ENCODE results near the gene ST6GALNAC1.
A peak's percentile ranks its signal among the peaks of the same experiment; 100 is the strongest.

Gene ST6GALNAC1

DNA sequence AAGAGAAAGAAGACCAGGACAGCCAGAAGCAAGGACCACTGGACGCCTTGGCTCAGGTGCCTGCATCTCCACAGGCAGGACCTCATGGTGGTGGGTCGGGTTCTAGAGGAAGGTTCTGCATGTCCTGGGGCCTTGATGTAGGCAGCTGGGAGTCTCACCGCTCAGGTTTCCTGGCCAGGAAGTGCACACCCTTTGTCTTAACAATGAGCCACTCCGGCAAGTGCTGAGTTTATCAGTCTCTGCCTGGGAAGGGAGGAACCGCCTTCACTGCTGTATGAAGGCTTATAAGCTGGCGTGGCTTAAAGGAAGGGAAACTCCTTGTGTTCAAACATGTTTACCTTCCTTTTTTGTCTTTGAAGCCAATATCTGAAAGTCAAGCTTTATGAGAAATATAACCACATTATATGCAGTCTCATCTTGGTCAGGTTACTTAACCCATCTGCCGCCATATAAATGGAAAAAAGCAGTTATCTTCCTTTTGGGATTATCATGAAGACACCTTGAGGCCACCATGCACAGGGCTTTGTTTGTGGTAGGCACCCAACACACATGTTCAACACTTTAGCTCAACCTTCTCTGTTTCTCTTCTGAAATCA lies at the start of gene ST6GALNAC1:
Gene ST6GALNAC1 (minus strand): TSS at position 205 of the 596 bp plus-strand sequence. CDS start 119 bp downstream, at position 86.
- no peak for DNase-seq

DNA sequence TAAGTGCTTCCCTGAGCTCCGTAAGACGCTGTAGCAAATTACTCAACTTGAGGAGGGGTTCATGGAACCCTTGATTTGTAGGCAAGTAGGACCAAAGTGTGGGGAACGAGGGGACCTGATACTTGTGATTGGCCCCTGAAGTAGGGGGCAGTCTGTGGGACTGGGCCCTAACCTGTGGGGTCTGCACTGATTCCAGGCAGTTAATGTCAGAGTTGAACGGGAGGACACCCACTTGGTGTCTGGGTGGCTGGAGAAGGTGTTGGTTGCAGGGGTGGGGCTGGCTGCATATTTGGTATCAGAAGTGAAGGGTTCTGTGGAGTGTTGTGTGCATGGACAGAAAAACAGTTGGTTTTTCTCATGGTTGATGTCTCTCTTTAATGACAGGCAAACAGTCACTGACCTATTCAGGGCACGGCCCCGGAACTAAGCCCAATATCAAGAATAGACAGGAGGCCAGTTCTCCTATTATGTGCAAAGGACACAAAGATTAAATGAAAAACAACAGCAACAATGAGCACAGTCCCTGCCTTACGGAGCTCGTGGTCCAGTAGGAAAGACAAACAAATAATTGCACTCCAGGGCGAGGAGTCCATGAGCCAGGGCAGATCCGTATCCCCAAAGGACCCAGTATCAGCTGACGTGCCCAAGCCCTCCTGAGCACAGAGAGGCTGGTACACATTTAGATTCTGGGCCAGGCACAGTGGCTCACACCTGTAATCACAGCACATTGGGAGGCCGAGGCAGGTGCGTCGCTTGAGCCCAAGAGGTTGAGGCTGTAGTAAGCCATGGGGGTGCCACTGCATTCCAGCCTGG lies 48.0 kb upstream of the ST6GALNAC1 start:
- no peak for DNase-seq

- no peak for DNase-seq
Measured at GRCh38 chr17:76690596-76691280, 47.2 kb upstream of the ST6GALNAC1 start.

- no peak for DNase-seq
Measured at GRCh38 chr17:76689859-76690258, 46.3 kb upstream of the ST6GALNAC1 start.

DNA sequence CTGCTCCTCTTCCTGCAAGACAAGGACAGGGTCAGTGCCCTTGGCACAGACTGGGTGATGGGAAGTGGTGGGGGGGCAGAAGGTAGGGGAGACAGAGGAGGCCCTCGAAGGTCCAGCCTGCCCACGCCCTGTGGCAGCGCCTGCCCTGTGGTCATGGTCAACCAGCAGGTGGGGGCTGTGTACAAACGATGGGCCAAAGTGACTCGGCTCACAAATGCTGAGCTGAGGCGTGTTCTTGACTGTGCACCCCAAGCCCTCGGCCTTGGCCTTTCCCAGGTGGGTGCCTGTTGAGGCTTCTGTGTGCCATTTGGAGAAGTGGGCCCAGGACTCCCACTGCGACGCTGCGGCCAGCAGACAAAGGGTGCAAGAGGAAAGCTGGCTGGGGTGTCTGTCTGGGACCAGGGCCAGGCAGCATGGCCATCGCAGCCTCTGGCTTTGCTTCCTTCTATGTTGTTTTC lies 44.6 kb upstream of the ST6GALNAC1 start:
- DNase-seq, result no peak

DNA sequence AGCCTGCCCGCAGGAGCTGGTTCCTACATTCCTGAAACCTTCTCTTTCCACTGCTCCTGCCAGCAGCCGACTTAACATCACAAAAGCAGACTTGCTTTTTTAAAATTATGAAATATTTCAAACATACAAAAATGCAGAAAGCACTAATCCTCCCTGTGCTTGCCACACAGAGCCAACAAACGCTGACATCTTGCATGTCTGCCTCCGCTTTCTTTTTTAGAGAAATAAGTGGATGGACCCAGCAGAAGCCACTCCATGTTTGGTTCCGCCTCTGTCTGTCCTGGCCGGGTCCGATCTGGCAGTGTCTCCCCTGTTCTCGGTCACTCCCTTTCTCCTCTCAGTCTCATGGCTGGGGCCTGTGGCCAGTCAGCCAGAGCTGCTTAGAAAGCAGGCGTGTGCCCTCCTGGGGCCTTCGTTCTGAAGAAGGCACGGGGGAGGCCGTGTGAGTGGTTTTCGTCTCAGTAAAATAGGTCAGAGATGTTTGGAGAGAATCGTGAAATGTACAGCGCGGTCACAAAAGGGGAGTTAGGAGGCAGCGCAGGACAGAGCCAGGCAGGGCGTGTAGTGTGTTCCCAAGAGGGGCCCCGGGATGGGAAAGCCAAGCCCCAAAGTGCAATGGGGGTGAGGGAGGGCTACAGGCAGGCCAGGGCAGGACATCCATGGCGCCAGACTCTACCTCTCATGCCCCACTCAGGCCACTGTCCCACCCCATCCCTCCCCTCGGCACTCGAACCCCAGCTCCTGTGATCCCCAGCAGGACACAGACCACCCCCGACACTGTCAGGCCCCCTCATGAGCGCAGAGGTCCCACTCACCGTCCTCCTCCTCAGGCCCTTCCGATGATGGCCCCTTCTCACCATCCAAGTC lies 44.0 kb upstream of the ST6GALNAC1 start:
- DNase-seq, result no peak

- no peak for DNase-seq
Measured at GRCh38 chr17:76686538-76687297, 43.2 kb upstream of the ST6GALNAC1 start.

- no peak for DNase-seq
Measured at GRCh38 chr17:76685846-76686245, 42.3 kb upstream of the ST6GALNAC1 start.

DNA sequence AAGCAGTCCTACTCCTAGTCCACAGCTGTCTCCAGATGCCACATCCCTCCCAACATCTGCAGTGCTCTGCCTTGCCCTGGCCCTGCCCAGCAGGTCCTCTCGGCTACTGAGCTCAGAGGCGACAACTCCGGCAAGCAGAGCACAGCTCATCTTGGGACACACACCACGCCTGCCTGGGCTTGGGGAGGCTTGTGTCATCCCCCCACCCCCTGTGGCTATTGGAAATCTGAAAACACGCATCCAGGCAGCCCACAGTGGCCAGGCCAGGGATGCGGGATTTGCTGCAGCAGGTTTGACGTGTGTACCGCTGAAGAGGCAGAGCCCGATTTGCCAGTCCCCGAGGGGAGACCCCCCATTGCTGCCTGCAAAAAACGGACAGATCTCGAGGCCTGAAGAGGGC lies 41.8 kb upstream of the ST6GALNAC1 start:
- no peak for DNase-seq

DNA sequence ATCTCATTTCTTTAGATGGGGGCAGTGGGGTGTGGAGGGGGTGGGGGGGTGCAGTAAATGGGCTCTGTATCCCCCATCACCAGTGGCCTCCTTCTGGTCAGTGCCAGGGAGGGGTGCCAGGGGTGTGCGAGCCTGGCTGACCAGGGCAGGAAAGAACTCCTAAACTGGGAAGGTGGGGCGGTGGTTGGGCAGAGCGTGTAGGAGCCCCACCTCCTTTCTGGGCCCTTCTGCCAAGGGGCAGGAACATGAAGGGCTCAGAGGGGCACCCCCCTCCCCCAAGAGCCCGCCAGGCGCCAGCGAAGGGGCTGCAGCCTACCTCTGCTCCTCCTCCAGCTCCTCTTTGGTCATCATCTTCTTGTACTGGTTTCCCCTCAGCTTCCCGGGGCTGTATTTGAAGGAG lies 41.2 kb upstream of the ST6GALNAC1 start:
- DNase-seq, result no peak

DNA sequence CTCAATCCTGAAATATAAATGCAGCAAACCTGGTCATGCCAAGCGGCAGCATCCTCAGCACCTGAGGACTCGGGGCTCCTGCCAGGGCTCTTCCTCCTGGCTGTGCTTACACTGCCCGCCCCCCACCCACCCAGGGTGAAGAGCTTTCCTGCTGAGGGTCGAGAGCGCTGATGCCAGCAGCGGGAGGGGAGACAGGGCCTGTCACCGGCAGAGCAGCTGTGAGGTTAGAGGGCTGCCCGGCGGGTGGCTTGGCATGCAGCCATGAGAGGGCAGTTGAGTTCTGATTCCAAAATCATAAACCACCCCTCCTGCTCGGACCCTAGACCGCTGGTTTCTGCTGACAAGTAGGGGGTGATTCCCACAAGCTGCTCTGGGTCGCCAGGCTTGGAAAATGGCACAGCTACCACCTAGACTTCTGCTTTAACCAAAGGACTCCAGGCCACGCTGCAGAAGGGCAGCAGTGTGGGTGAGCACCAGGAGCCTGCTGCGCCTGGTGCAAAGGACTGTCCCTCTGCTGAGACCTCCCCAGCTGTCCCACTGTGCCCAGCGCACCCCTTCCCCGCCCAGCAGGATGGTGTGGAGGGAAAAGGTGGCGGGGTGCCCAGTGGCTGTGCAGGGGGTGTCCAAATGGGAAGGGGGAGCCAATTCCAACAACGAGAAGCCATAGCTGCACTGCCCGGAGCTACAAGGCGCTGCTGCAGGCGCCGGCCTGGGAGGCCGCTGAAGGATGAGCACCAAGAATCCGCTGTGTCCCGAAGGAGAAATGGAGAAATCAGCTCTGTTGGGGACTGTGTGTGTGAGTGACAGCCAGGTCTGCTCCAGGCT lies 40.6 kb upstream of the ST6GALNAC1 start:
- no peak for DNase-seq

GRCh38 chr17:76683011-76683755 lies 39.6 kb upstream of the ST6GALNAC1 start:
- DNase-seq, result no peak

GRCh38 chr17:76682296-76682695 lies 38.7 kb upstream of the ST6GALNAC1 start:
- no peak for DNase-seq

DNA sequence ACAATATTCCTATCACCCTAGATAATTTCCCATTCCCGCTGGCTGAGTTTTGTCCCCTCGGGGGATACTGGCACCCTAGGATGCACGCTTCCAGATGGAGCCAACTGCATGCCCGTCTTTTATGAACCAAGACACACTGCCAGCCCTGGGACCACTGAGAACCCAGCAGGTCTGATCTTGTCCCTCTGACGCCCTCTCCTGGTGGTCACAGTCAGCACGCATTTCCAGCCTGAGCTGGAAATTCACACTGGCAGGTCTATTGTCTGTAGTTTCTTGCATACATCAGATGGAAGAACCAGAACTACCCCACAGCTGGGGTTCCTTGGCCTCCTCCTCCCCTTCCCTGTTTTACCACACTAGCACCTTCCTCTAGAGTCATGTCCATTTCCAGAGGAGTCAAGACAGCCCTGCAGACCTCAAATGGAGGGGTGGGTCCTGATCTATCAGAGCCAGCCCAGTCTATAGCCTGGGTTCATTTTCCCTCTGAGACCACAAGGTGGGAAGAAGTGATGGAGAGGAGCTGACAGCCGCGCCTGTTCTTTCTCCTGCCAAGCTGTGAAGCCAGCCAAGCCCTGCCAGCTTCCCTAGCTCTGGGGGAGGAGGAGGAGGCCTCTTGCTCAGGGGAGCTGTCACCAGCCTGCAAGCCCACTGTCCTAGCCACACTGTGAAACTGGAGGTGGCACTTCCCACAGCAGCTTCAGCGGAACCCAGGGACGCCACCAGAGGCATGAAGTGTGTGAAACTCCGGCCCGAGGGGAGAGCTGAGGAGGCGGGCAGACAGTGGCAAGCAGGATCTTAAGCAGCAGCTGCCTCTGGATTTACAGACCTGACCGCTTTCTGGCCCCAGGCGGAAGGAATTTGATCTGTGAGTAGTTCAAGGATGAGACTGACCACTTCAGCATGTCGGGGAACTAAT lies 37.9 kb upstream of the ST6GALNAC1 start:
- DNase-seq, result peak; percentile 65 to 67

DNA sequence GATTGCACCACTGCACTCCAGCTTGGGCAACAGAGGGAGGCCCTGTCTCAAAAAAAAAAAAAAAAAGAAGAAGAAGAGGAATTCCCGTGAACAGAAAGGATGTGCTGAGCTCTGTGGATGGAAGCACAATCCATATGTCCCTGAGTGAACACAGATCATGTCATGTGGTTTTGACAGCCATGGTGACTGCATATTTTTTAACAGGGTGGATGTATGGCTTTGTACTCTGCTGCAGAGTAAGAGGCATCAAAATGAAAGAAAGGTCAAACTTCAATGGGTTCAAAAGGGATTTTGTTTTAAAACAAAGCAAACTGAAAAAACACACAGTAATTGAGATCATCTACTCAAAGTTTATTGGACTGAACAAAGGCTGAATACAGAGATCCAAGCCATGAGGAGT lies 35.7 kb upstream of the ST6GALNAC1 start:
- DNase-seq, result no peak

GRCh38 chr17:76678330-76678729 lies 34.8 kb upstream of the ST6GALNAC1 start:
- DNase-seq, result no peak

DNA sequence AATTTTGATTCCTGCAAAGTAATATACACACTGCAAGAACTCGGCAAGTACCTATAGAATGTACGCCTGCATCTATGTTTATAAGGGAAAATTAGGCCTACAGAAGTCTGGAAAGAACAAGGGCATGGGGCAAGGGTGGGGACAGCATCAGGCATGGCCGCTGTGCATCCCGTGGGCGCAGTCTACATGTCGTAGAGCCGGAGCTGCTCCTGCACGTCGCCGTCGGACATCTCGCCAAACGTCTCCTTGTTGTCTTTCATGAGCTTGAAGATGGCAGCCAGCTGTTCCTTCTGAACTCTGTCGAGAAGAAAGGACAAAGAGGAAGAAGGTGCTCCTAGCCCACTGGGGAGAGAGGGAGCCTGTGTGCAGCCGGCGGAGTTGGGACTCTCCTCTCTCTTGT lies 33.8 kb upstream of the ST6GALNAC1 start:
- DNase-seq, result no peak

- no peak for DNase-seq
Measured at GRCh38 chr17:76676629-76677028, 33.1 kb upstream of the ST6GALNAC1 start.

DNA sequence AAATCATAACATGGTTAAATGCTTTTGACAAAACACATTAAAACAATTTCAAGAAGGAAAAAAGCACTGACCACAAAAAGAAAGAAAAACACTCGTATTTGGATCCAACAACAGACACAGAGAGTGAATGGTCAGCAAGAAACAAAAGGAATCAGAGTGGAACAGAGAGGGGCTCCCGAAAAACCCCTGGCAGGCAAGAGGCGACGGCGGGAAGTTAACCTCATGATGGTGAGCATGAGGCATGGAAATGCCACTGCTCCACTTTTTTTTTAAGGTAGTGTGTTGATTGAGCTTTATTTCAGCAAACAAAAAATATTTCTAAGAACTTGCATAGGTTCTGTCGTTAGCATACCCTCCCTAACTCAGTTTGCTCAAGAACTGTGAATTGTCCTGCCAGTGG lies 32.1 kb upstream of the ST6GALNAC1 start:
- DNase-seq, result no peak
